Type B pancreatic cell (in vitro differentiated cells): ENCODE measurements around the gene RBMS3. TPM values are rescaled to one million over a fixed set of nuclear protein-coding genes. Genes with fewer than 3 reads are reported as not detected.

Source experiments
- DNase-seq: peaks from one replicate; pipeline ENCODE4 v3.0.0; 2021; ENCODE audit warnings: mixed read lengths; ENCODE audit not compliant: unreplicated experiment; ENCODE audit errors: extremely low spot score
- H3K27ac Mint-ChIP-seq: 2 replicates; pipeline ENCODE4 v1.8.0; 2021; ENCODE audit warnings: mild to moderate bottlenecking, mixed read lengths
- H3K27me3 Mint-ChIP-seq: 2 replicates; pipeline ENCODE4 v1.8.0; 2021; ENCODE audit warnings: mixed read lengths
- H3K36me3 Mint-ChIP-seq: 2 replicates; pipeline ENCODE4 v1.8.0; 2021; ENCODE audit warnings: mixed read lengths
- H3K4me1 Mint-ChIP-seq: one replicate; pipeline ENCODE4 v1.8.0; 2021; ENCODE audit warnings: mixed read lengths; ENCODE audit not compliant: unreplicated experiment
- H3K4me3 Mint-ChIP-seq: 2 replicates; pipeline ENCODE4 v1.8.0; 2021; ENCODE audit warnings: mild to moderate bottlenecking, mixed read lengths
- H3K9me3 Mint-ChIP-seq: 2 replicates; pipeline ENCODE4 v1.8.0; 2021; ENCODE audit warnings: mixed read lengths
- CTCF ChIP-seq: fragments of 200-600 bp; sonication (generic); conservative IDR thresholded peaks from 2 replicates; pipeline ENCODE4 v1.5.0; 2021; ENCODE audit warnings: antibody characterized with exemption, mild to moderate bottlenecking
- total RNA-seq: library from RNA; stranded (reverse); gene quantifications from 2 replicates; pipeline ENCODE4 v1.2.1, GENCODE V29; 2021; ENCODE audit warnings: low replicate concordance

The RBMS3 gene
- total RNA-seq, 1 donor from 2014 or later: 36.6 TPM

GRCh38 chr3:29582273-29582672 lies 301.4 kb downstream of the RBMS3 start:
- Mint-ChIP-seq H3K27me3 (no peaks in the 10 kb centered on the region), H3K9me3 (no peaks in the 10 kb centered on the region), H3K4me3 (no peak overlapping the region)

GRCh38 chr3:29583861-29584260 lies 303.0 kb downstream of the RBMS3 start:
- Mint-ChIP-seq H3K4me3 (no peak overlapping the region), H3K4me1 (peaks cover under 1% of the 10 kb centered on the region), H3K27me3 (no peaks in the 10 kb centered on the region), H3K36me3 (no peaks in the 10 kb centered on the region), H3K9me3 (no peaks in the 10 kb centered on the region), H3K27ac (no peak overlapping the region)
- TF ChIP-seq CTCF: no peak
- DNase-seq: no peak

More at GRCh38 chr3:29582273-29582672, 301.4 kb downstream of the RBMS3 start:
- H3K36me3 Mint-ChIP-seq: no peaks in the 10 kb centered on the region
- H3K4me1 Mint-ChIP-seq: no peaks in the 10 kb centered on the region
- no peak overlapping the region for H3K27ac Mint-ChIP-seq
- TF ChIP-seq CTCF: no peak
- no peak for DNase-seq

- no peak for DNase-seq
- Mint-ChIP-seq H3K27me3 (no peaks in the 10 kb centered on the region), H3K4me1 (peaks cover 5% of the 10 kb centered on the region), H3K27ac (no peak overlapping the region), H3K9me3 (no peaks in the 10 kb centered on the region), H3K36me3 (no peaks in the 10 kb centered on the region), H3K4me3 (no peak overlapping the region)
- TF ChIP-seq CTCF: no peak
Observed at GRCh38 chr3:29585368-29585767, 304.5 kb downstream of the RBMS3 start.

- TF ChIP-seq CTCF: no peak
- Mint-ChIP-seq H3K4me3 (no peak overlapping the region), H3K9me3 (no peaks in the 10 kb centered on the region), H3K27ac (no peak overlapping the region), H3K4me1 (peaks cover 5% of the 10 kb centered on the region), H3K36me3 (no peaks in the 10 kb centered on the region), H3K27me3 (no peaks in the 10 kb centered on the region)
- no peak for DNase-seq
Observed at GRCh38 chr3:29587340-29587739, 306.5 kb downstream of the RBMS3 start.

- Mint-ChIP-seq H3K4me1 (peaks cover 5% of the 10 kb centered on the region), H3K9me3 (no peaks in the 10 kb centered on the region), H3K27ac (no peak overlapping the region), H3K36me3 (no peaks in the 10 kb centered on the region), H3K27me3 (no peaks in the 10 kb centered on the region), H3K4me3 (no peak overlapping the region)
- TF ChIP-seq CTCF: no peak
- no peak for DNase-seq
Observed at GRCh38 chr3:29590012-29590411, 309.1 kb downstream of the RBMS3 start.

- Mint-ChIP-seq H3K27ac (no peak overlapping the region), H3K27me3 (no peaks in the 10 kb centered on the region), H3K36me3 (no peaks in the 10 kb centered on the region), H3K4me3 (no peak overlapping the region), H3K4me1 (peaks cover 5% of the 10 kb centered on the region), H3K9me3 (peaks cover 2% of the 10 kb centered on the region)
- TF ChIP-seq CTCF: no peak
- DNase-seq: no peak
Observed at GRCh38 chr3:29590461-29590860, 309.6 kb downstream of the RBMS3 start.
